GM12872 (cell line): Measurements from ENCODE around the gene EDC3.

Experiments used
- CTCF ChIP-seq: IDR thresholded peaks from 3 replicates; pipeline ENCODE4 v1.5.1; 2011; ENCODE audit warnings: low read depth, mild to moderate bottlenecking, low read length, moderate library complexity; ENCODE audit not compliant: insufficient read depth

The EDC3 gene

GRCh38 chr15:74726774-74727164 is 30.9 kb upstream of the EDC3 start:
- TF ChIP-seq CTCF = no peak

- no peak for TF ChIP-seq CTCF
Observed at GRCh38 chr15:74725845-74726773, 30.3 kb upstream of the EDC3 start.

- TF ChIP-seq CTCF = no peak
Observed at GRCh38 chr15:74725225-74725774, 29.5 kb upstream of the EDC3 start, which contains the start of gene CYP1A1. Gene CYP1A1 (minus strand): TSS chr15:74725528. CDS start chr15:74723097, 2,431 bp downstream.

- TF ChIP-seq CTCF = no peak
Observed at GRCh38 chr15:74724570-74725224, 28.9 kb upstream of the EDC3 start.

GRCh38 chr15:74723754-74724334 is 28.0 kb upstream of the EDC3 start:
- no peak for TF ChIP-seq CTCF

GRCh38 chr15:74723187-74723586 is 27.4 kb upstream of the EDC3 start:
- no peak for TF ChIP-seq CTCF

- TF ChIP-seq CTCF = no peak
Observed at GRCh38 chr15:74722591-74722990, 26.8 kb upstream of the EDC3 start.
